GM19397 (cell line): Measurements from ENCODE around the gene COQ9.
"Not testable (repeated sequence)": the region's sequence is repeated elsewhere in the genome, so short reads cannot be mapped to it uniquely, and the experiment has no call there.

Experiments
- ATAC-seq: cut with Tn5 transposase; IDR thresholded peaks from one replicate; pipeline ENCODE4 v1.9.1; 2021; ENCODE audit warnings: mild to moderate bottlenecking, moderate library complexity; ENCODE audit not compliant: unreplicated experiment

Gene COQ9, protein sequence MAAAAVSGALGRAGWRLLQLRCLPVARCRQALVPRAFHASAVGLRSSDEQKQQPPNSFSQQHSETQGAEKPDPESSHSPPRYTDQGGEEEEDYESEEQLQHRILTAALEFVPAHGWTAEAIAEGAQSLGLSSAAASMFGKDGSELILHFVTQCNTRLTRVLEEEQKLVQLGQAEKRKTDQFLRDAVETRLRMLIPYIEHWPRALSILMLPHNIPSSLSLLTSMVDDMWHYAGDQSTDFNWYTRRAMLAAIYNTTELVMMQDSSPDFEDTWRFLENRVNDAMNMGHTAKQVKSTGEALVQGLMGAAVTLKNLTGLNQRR

DNA sequence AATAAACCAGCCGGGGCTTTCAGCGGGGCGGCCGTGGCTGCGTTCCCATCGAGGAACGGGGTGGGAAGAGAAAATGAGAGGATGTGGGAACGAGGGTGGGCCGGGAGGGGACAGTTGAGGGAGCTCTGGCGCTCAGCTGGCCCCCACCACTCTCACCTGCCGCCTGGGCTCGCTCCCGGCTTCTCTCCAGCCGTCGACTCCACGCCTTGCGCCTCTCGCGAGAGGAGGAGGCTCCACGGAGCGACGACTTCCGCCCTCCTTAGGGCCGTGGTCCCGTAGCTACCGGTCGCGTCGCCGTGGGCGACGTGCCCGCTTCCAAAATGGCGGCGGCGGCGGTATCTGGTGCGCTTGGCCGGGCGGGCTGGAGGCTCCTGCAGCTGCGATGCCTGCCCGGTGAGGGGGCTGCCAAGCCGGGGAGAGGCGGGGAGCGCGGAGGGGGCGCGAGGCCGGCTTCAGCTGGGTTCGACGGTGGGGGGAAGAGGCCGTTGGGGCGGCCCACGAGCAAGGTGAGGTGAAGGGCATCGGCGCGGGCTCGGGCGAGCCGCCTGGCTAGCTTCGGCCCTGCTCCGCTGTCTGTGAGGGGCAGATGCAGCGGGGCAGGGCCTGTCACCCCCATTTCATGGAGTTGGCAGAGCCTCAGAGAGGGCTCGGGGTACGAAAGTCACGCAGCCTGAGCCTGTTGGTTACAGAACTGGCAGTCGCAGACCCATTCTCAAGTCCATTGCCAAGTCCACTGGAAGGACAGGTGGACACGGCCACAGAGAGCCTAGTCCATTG lies at the start of gene COQ9, which contains the start of gene CIAPIN1:
Gene COQ9, plus strand, starts transcription at position 294 of the 777 bp plus-strand sequence. Its CDS starts 27 bp downstream, at position 321.
Gene CIAPIN1, minus strand, starts transcription at position 200 of the 777 bp plus-strand sequence. CDS start 6,457 bp downstream, outside the sequence.
- peak; percentile 98 for ATAC-seq

DNA sequence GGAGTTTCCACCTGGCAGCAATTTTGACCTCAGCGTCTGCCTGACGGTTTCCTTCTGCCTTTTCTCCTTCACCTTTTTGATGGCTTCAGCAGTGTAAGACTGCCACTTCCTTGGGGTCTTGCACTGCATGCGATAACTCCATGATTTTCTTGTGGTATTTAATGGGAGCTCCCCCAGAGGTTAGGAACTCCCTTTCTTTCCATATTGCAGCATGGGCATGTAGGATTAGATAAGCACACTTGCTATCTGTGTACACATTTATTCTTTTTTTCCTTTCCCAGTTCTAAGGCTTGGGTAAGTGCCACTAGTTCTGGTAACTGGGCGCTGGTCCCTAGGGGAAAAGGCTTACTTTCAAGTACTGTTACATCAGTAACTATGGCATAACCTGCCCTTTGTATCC lies 49.8 kb upstream of the COQ9 start:
- ATAC-seq = not testable (repeated sequence)

DNA sequence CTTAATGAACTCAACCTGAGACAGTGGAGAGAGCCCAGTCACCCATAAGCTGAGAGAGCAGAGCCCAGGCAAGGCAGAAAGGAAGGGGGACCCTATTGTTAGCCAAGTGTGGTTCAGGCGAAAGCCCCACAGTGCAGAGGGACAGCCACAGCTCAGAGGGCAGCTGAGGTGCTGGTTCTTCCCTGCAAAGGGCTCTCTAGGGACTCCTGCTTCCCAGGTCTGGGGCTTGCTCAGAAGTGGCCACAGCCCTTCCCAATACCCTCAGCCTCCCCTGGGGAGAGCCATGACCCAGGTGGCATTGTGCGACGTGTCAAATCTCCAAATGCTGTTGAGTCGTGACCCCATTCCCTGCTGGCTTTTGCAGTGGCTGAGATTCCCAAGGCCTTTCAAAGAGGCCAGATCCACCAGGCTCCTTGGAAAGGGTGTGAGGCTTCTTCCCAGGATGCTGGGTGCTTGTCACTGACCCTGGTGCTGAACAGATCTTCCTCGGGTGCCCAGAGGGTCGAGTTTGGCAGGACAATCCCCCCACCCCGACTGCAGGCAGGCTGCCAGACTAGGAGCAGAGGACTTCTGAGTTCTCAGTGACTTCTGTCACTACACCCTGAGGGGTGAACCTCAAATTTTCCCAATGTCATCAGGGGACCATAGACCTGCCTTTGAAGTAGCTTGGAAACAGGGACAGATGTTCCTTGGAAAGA lies 45.2 kb upstream of the COQ9 start:
- no peak for ATAC-seq

DNA sequence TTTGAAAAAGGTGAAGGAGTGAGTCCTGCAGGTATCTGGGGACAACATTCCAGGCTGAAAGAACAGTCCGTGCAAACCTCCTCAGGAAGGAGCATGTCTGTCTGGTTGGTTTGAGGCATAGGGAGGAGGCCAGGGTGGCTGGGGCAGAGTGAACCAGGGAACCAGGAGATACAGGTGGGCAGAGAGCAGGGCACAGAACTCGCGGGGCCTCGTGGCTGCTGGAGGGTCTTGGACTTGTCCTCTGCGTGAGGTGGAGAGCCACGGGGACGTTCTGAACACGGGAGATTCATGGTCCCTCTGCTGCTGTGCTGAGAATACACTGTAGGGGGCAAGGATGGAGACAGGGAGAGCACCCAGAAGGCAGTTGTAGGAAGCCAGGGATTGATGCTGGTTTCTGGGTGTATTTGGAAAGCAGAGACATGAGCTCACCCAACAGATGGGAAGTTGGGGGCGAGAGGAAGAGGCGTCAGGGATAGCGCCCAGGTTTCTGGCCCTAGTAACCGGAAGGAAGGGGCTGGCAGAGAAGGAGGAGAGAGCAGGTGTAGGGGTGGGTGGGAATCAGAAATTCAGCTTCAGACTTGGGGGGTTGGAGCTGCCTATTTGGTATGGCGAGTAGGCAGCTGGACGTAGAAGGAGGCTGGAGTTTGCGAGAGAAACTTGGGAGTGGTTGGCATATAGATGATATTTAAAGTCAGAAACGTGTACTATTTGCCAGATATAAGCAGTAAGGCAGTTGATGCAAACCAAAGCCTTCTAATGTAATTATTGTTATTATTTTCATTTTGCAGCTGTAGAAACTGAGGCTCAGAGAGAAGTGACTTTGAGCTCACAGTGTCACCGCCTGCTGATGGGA lies 43.1 kb upstream of the COQ9 start, which contains the start of gene CCL17:
Gene CCL17, plus strand, starts transcription at position 803 of the 853 bp plus-strand sequence. CDS start 9,166 bp downstream, outside the sequence.
- no peak for ATAC-seq

DNA sequence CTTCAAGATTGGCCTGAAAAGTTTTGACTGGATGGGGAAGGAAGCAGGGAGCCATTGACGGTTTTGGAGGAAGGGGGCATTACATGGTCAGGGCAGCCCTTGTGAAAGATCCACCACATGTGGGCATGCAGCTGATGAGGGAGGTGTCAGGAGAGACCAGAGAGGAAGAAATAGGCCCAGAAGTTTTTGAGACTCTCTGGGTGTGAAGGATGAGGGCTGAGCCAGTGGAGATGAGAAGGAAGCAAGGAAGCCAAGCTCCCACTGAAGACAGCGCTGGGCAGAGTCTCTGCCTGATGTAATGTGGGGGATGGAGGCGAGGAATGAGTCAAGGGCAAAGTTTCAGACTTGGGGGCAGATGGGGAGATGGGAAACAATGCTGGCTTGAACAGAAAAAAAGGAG lies 42.2 kb upstream of the COQ9 start:
- ATAC-seq = no peak

DNA sequence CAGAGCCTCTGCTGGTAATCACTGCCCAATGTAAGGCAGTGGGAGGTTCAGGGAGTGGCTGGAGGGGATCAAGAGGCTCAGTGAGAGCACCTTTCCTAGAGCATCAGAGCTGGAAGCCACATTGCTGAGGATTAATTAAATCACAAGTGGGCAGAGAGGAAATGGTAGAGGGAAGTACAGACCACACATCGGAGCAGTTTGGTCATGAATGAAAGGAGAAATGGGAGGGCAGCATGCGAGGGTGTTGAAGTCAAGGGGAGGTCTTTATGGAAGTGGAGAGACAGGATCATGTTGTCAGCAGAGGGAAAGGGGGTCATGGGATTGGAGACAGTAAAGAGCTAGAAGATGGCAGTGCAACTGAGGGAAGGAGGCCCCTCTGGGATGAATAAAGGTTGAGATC lies 40.4 kb upstream of the COQ9 start:
- ATAC-seq = no peak

DNA sequence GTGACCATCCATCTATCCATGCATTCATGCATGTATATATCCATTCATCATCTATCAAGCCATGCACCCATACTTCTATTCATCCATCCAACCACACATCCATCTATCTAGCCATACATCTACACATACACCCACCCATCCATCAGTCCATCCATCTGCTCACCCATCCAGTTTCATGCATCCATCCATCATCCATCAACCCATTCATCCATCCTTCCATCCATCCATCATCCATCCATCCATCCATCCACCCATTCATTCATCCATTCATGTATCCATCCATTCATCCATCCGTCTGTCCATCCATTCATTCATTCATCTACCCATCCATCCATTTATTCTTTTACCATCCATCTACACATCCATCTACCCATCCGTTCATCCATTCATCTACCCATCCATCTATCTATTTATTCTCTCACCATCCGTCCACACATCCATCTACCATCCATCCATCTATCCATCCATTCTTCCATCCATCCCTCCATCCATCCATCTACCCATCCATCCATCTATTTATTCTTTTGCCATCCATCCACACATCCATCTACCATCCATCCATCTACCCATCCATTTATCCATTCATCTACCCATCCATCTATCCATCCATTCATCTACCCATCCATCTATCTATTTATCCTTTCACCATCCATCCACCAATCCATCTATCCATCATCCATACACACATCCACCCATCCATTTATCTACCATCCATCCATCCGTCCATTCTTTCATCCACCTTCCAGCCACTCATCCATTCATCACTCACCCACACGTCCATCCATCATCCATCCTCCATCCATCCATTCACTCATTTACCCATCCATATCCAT lies 39.5 kb upstream of the COQ9 start:
- no peak for ATAC-seq

DNA sequence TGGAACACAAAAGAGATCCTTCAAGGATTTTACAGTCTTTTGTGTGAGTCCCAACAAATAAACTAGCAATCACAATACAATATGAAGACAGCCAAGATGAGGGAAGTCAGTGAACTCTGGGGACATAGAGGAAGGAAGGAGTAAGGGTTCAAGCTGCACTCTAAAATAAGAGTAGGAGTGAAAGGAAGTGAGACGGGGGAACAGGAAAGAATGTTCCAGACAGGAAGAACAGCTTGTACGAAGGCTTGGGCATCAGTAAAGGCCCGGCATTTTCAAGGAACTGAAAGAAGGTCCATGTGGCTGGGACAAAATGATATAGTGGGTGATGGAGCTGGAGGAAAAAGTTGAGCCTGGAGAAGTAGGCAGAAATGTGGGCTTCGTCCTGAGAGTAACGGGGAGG lies 38.2 kb upstream of the COQ9 start:
- ATAC-seq = no peak

DNA sequence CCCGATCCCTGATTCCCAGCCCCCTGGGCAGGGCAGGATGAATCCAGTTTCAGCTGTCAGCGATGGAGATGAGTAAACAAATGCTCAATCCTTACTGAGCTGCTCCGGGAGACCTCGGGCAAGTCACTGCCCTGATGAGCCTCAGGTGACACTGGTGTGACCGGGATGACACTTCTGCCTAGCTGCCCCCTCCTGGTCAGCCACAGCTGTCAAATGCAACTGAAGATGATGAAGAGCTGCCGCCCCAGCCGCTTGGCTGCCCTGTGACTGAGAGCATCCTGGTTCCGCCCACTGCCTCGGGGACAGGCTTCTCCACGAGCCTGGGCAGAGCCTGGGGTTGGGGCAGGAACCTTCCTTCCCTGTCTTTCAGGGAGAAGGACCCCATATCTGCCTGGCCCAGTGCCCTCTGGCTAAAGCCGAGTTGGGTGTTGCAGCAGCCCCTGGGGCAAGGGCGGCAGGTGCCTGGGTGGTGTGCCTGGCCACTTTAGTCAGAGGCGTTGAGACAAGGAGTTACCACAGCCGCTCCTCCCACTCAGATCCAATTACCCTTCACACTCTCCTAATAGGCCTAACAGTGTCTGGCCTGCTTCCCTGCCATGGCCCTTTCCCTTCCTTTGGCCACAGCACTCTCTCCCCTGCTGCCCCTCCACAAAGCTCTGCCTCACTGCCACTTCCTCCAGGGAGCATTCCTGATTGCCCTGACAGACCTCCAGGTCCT lies 37.2 kb upstream of the COQ9 start:
- no peak for ATAC-seq

DNA sequence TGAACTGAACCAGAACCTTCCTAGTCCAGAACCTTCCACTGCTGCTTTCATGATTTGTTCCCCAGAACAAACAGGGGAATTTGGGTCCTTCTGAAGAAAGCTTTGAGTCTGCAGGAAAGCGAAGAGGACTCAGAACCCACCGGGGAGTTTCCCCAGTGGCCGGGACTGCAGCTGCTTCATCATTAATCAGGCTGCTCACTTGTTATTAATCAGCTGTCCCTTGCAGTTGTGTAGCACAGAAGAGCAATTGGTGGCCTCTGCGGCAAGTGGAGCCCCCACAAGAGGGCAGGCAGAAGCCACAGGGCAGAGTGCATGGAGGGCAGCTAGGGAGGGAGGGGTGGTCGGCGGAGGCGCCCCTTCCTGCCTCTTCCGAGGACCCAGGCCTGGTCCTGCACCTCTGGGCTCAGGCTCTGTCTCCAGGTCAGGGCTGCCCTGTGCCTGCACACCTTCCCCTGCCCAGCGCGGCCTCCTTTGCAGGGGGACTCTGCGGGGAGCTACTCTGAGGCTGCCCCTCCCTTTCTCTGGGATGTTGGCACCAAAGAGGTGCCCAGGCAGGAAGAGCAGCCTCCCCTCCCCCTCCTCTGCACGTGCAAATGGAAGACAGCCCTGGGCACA lies 35.8 kb upstream of the COQ9 start:
- ATAC-seq = no peak

DNA sequence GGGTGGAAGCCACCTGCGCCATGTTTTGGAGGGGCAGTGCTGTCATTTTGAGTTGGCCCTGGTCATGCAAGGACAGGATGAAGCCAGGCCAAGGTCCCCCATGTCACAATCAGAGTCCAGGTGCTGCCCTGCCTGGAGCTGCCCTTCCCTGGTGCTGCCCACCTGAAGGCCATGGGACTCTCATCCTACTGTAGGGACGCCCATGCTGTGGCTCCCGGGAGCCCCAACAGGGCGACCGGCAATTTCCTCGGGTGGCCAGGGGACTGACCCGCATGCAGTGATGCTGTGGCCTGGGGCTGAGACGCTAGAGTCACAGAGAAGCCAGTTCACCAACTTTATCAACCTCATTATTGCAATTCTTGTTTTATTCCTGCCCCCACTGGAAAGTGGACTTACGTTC lies 34.7 kb upstream of the COQ9 start:
- ATAC-seq = no peak

DNA sequence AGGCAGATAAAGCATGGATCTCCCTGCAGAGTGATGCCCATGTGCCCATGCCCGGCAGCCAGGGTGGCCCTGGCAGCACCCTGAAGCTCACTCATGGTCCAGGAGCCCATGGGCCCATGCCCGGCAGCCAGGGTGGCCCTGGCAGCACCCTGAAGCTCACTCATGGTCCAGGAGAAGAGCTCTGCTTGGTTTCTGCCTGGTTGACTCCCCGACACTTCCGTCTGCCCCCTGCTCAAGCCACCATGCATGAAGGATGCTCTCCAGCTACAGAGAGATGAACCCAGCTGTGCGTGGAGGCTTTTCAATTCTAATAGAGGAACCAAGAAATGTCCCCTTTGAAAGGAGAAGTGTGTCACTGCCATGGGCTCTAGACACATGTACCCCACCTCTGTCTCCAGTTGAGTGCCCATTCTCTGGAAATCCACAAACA lies 34.0 kb upstream of the COQ9 start:
- ATAC-seq = peak; percentile 59

DNA sequence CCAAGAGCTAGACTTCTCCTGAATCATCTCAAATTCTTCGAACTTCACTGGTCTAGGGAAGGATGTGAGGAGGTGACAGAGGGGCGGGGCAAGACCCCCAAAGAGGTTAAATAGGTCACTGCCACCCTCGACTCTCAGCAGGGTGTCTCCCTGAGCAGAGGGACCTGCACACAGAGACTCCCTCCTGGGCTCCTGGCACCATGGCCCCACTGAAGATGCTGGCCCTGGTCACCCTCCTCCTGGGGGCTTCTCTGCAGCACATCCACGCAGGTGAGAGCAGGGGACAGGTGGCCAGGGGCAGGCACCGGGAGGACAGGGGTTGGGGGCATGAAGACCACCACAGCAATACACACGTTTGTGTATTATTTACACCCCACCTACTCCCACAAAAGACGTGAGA lies 33.5 kb upstream of the COQ9 start:
- ATAC-seq = no peak

DNA sequence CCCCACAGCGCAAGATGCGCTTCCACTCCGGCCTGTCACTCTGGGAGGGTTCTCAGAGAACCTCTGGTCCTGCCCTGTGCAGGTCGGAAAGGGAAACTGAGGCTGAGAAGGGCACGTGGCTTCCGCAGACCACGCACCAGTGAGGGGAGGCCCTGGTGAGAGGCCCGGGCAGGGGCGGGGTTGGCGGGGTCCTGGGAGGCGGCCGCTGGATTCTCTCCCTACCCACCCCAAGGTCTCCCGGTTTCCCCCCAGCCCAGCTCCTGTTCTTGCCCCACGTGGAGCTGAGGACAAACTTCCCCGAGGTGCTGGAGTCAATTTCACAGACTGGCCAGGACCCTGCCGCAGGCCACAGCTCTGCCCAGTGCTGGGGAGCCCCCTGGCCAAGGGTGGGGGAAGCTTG lies 31.2 kb upstream of the COQ9 start:
- ATAC-seq = no peak

DNA sequence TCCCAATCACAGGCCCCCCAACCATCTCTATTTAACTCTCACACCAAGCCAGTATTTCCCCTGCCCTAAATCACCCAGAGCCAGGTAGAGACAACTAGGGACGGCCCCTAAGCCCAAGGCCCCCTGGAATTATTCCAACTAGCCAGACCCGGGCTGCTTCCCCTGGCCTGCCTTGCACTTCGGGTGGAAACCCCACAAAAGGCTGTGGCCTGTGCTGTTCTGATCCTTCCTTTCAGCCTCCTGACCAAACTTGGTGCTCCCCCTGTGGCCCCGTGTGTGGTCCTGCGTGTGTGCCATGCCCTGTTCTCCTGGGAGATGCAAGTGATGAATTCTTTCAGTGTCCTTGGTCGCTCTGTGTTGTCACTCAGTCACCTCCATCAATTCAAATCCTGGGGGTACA lies 27.8 kb upstream of the COQ9 start:
- no peak for ATAC-seq

DNA sequence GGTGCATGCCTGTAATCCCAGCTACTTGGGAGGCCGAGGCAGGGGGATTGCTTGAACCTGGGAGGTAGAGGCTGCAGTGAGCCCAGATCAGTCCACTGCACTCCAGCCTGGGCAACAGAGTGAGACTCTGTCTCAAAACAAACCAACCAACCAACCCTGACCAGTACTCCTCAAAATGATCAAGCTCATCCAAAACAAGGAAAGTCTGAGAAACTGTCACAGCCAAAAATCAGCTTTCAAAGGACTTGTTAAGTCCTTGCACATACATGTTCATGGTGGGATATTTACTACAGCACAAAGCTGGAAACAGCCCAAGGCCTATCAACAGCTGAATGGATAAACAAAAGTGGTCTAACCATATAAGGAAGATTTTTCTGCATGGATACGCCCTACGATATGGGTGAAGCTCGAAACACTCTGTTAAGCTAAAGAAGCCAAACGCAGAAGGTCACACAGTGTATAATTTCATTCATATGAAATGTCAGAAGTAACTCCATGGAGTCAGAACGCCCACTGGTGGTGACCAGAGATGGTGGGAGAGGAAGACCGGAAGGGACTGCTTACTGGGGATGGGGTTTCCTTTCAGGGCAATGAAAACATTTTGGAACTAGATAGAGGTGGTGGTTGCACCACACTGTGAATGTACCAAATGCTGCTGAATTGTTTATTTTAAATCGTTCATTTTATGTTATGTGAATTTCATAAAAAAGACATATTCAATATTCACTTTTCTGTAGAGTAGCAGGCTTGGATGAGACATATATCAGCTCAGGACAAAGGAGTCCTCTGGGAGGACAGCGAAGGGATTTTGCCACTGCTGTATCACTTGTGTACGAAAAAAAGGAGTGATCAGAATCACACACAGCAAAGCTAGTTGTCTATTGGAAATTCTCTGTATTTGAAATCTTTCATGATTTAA lies 25.0 kb upstream of the COQ9 start:
- ATAC-seq = no peak

DNA sequence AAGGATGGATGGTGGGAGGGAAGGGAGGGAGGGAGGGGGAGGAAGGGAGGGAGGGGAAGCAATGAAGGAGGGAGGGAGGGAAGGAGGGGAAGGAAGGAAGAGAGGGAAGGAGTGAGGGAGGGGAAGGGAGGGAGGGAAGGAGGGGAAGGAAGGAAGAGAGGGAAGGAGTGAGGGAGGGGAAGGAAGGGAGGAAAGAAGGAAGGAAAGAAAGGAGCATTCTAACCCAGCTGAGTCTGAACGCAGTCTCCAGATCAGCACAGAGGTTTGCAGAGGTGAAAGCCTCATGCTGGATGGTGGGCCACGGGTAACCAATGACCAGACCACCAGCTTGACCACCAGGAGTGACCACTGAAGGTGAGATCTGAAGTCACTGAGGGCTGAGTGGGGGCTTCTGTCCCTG lies 24.1 kb upstream of the COQ9 start:
- ATAC-seq = no peak

DNA sequence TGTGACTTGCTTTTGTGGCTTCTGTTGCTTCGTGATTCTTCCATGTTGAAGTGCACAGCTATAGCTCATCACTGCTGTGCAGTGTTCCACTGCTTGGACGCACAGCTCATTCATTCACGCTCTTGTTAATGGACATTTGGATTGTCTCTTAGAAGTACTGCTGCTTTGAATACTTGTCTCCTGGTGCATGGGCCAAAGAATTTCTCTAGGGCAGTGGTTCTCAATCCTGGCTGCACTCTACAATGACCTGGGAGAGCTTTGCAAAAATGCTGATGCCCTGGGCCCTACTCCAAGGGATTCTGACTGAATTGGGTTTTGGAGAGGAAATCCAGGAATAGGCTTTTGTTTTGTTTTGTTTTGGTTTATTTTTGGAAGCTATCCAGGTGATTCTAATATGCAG lies 22.7 kb upstream of the COQ9 start:
- no peak for ATAC-seq
